GM12878 (cell line): ENCODE measurements around the gene CYP26B1. TPM values are rescaled to one million over a fixed set of nuclear protein-coding genes. Genes with fewer than 3 reads are reported as not detected.

Source experiments
- ATAC-seq: fragments of 200-7000 bp; cut with Tn5 transposase; 3 replicates; pipeline ENCODE4 v1.9.1; 2020; ENCODE audit warnings: mild to moderate bottlenecking, moderate library complexity
- BruUV-seq: library from RNA; stranded (reverse); fragments of 400-500 nt; replicated peaks from 2 replicates; lab custom pipeline; 2021; lab: Mats Ljungman, UMichigan
- CTCF ChIA-PET: fragments of 300-600 bp; sonication (Branson Sonifier 250); formaldehyde crosslinking; extraction: SDS; loops from one replicate; lab custom pipeline; 2021; ENCODE audit warnings: inconsistent platforms; lab: Yijun Ruan, JAX
- POLR2A ChIA-PET: fragments of 350-600 bp; formaldehyde crosslinking; extraction: SDS; loops from one replicate; lab custom pipeline; 2021; ENCODE audit warnings: inconsistent platforms; lab: Charles Lee
- RAD21 ChIA-PET: fragments of 300-600 bp; sonication (Branson Sonifier 250); formaldehyde crosslinking; loops from one replicate; lab custom pipeline; 2023; ENCODE audit warnings: antibody characterized with exemption; ENCODE audit not compliant: unreplicated experiment; lab: Charles Lee
- SMC1A ChIA-PET: fragments of 300-600 bp; sonication (Branson Sonifier 250); formaldehyde crosslinking; loops from one replicate; lab custom pipeline; 2023; ENCODE audit not compliant: unreplicated experiment, uncharacterized antibody; lab: Charles Lee
- DNase-seq: peaks from one replicate; pipeline ENCODE4 v3.0.0-alpha.2; 2011; ENCODE audit warnings: low read depth, low spot score
- FAIRE-seq: peaks from 3 replicates; lab custom pipeline; 2011; peaks lifted over from hg19 to GRCh38; lab: Jason Lieb, UNC
- H2AFZ ChIP-seq: 2 replicates; pipeline ENCODE4 v1.6.0; 2011; ENCODE audit warnings: low read depth, low read length, control low read depth; ENCODE audit not compliant: control insufficient read depth
- H3K27ac ChIP-seq: 2 replicates; pipeline ENCODE4 v1.5.1; 2011; ENCODE audit warnings: control low read depth; ENCODE audit not compliant: control insufficient read depth, insufficient read depth
- H3K27me3 ChIP-seq, 2 experiments: replicated peaks in 1 of 2; 2 replicates each; pipeline versions ENCODE4 v1.6.0 to v1.6.1; 2011; ENCODE audit warnings: low read length in 1 of 2; ENCODE audit not compliant: control insufficient read depth in 2 of 2, insufficient read depth in 2 of 2
- H3K36me3 ChIP-seq, 2 experiments: 2 replicates each; pipeline ENCODE4 v1.5.1; 2011; ENCODE audit warnings: low read length in 1 of 2; ENCODE audit not compliant: control insufficient read depth in 2 of 2, insufficient read depth in 2 of 2
- H3K4me1 ChIP-seq: 2 replicates; pipeline ENCODE4 v1.6.1; 2011; ENCODE audit warnings: mild to moderate bottlenecking, low read length, moderate library complexity, mixed read lengths; ENCODE audit not compliant: control insufficient read depth, insufficient read depth
- H3K4me2 ChIP-seq: 2 replicates; pipeline ENCODE4 v1.6.0; 2011; ENCODE audit warnings: control low read depth; ENCODE audit not compliant: control insufficient read depth, insufficient read depth
- H3K4me3 ChIP-seq: fragments of 200-600 bp; sonication (generic); 2 replicates; pipeline ENCODE4 v1.5.1; 2016
- H3K79me2 ChIP-seq: 2 replicates; pipeline ENCODE4 v1.6.0; 2011; ENCODE audit warnings: low read length; ENCODE audit not compliant: control insufficient read depth, insufficient read depth
- H3K9ac ChIP-seq: 2 replicates; pipeline ENCODE4 v1.8.0; 2011; ENCODE audit warnings: low read length, control low read depth, mixed read lengths; ENCODE audit not compliant: control insufficient read depth, insufficient read depth
- H3K9me3 ChIP-seq: replicated peaks from 3 replicates; pipeline ENCODE4 v1.5.1; 2011; ENCODE audit warnings: mild to moderate bottlenecking, low read length; ENCODE audit not compliant: control insufficient read depth, insufficient read depth
- H4K20me1 ChIP-seq: 2 replicates; pipeline ENCODE4 v1.6.0; 2011; ENCODE audit not compliant: control insufficient read depth, insufficient read depth
- BCL3 ChIP-seq: IDR thresholded peaks from 2 replicates; pipeline ENCODE4 v1.6.1; 2011; ENCODE audit warnings: borderline replicate concordance, low read depth, mild to moderate bottlenecking, moderate library complexity, low read length; ENCODE audit not compliant: insufficient read depth, poor library complexity, severe bottlenecking
- IRF5 ChIP-seq: fragments of 450-650 bp; IDR thresholded peaks from 2 replicates; pipeline ENCODE4 v1.6.1; 2017; ENCODE audit warnings: borderline replicate concordance
- MEF2B ChIP-seq: fragments of 450-650 bp; IDR thresholded peaks from 2 replicates; pipeline ENCODE4 v1.6.1; 2018; ENCODE audit warnings: mild to moderate bottlenecking, moderate library complexity; ENCODE audit not compliant: partially characterized antibody, poor library complexity, severe bottlenecking
- NFYB ChIP-seq: IDR thresholded peaks from 2 replicates; pipeline ENCODE4 v1.6.1; 2011; ENCODE audit warnings: low read depth, mild to moderate bottlenecking, low read length, improper control_type of control experiment, moderate library complexity; ENCODE audit not compliant: insufficient read depth
- NR2C2 ChIP-seq: IDR thresholded peaks from 2 replicates; pipeline ENCODE4 v1.6.1; 2011; ENCODE audit warnings: borderline replicate concordance, low read depth; ENCODE audit not compliant: control insufficient read depth, insufficient read length
- POLR2A ChIP-seq: IDR thresholded peaks from 2 replicates; pipeline ENCODE4 v1.6.1; 2011; ENCODE audit warnings: low read depth, mild to moderate bottlenecking, low read length
- POU2F2 ChIP-seq: IDR thresholded peaks from 3 replicates; pipeline ENCODE4 v1.6.1; 2011; ENCODE audit warnings: low read depth, mild to moderate bottlenecking, low read length, borderline replicate concordance
- SMARCA5 ChIP-seq: fragments of 450-650 bp; IDR thresholded peaks from 2 replicates; pipeline ENCODE4 v1.6.1; 2017; ENCODE audit warnings: mild to moderate bottlenecking
- TAF1 ChIP-seq: IDR thresholded peaks from 2 replicates; pipeline ENCODE4 v1.6.1; 2011; ENCODE audit warnings: mild to moderate bottlenecking, low read depth, low read length, borderline replicate concordance
- TBL1XR1 ChIP-seq: IDR thresholded peaks from 2 replicates; pipeline ENCODE4 v1.6.1; 2012; ENCODE audit warnings: low read depth, low read length, improper control_type of control experiment
- WGBS: methylation state at CpG from one replicate; pipeline ENCODE4 v1.1.6; 2016; ENCODE audit warnings: low lambda C conversion rate; ENCODE audit not compliant: insufficient replicate concordance, insufficient coverage; ENCODE audit errors: missing lambda C conversion rate; 5-methylcytosine and 5-hydroxymethylcytosine counted together
- in situ Hi-C: fragments of 300-500 bp; cut with MboI; formaldehyde crosslinking; loops from 9 replicates; pipeline ENCODE4 v1.14.3; 2018; ENCODE audit warnings: mixed read lengths
- intact Hi-C: fragments of 100-400 bp; cut with micrococcal nuclease; formaldehyde crosslinking; loops from one replicate; pipeline ENCODE4 v1.14.2; 2022; ENCODE audit not compliant: unreplicated experiment
- polyA plus RNA-seq, 11 experiments: library from polyadenylated mRNA; depleted of rRNA in 4 of 11; unstranded in 6 of 11; stranded (reverse) in 5 of 11; fragments of >200 nt; fragmentation: Nextera tagmentation in 4 of 11; fragmentation: Illumina TruSeq in 1 of 11; extraction: Ambion mirVana in 4 of 11; extraction: Trizol in 1 of 11; gene quantifications; 1 replicate in 1 of 11; 2 replicates in 10 of 11; pipeline versions ENCODE4 v1.2.1 to v1.2.3, GENCODE V29; 2011 to 2016; ENCODE audit warnings: inconsistent platforms in 2 of 11, missing spikeins in 2 of 11, low read depth in 1 of 11
- total RNA-seq, 4 experiments: library from RNA; depleted of rRNA in 3 of 4; stranded (reverse); fragments of >200 nt in 3 of 4; fragmentation: Illumina TruSeq in 1 of 4; extraction: Trizol in 1 of 4; gene quantifications; 2 replicates each; pipeline versions ENCODE4 v1.2.1 to v1.2.3, GENCODE V29; 2013 to 2021
- TF ChIP-seq, protein P1 (sequence below): fragments of 450-650 bp; IDR thresholded peaks from 2 replicates; pipeline ENCODE4 v1.6.1; 2016; ENCODE audit warnings: mild to moderate bottlenecking

Gene CYP26B1
- total and polyA plus RNA-seq, 10 of the 15 experiments (the other 5 are each of a cell fraction or from before 2014, with no cell fraction given): not detected

DNA sequence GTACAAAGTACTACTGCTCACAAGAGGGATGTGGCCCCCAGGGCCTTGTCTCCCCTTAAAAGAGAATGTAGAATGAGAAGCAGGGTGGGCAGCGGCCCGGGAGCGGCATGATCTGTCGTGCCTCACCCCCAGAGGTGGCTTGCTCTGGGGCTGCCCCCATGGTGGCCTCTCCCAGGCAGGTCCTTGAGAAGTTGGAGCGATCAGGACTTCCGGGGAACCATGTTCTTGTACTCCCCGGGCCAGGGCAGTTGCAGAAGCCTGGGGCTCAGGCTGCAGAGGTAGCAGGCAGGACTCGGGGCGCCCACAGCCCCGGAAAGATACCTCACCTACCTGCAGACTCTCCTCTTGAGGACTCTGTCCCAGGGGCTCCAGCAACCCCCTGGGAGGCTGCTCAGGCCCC, 62.6 kb downstream of the CYP26B1 start:
- no TSS peak for BruUV-seq
- WGBS: 47% methylated on average over 10 of the region's 10 CpGs
- SMC1A ChIA-PET: no interaction called here
- CTCF ChIA-PET: no interaction called here
- intact Hi-C loops (no loop called here), in situ Hi-C loops (no loop called here)
- DNase-seq (no peak), ATAC-seq (no peak), FAIRE-seq (no peak)
- RAD21 ChIA-PET: no interaction called here
- Histone ChIP-seq H4K20me1 (no peaks in the 10 kb centered on the region), H3K4me1 (no peaks in the 10 kb centered on the region), H3K4me3 (no peak overlapping the region), H3K79me2 (no peaks in the 10 kb centered on the region), H3K27me3 (no peaks in the 10 kb centered on the region), H3K4me2 (no peak overlapping the region), H3K36me3 (no peaks in the 10 kb centered on the region), H3K27ac (no peak overlapping the region), H3K9me3 (no peaks in the 10 kb centered on the region), H3K9ac (no peak overlapping the region), H2AFZ (no peak overlapping the region)
- no peak for TF ChIP-seq MEF2B
- TF ChIP-seq POU2F2: no peak
- no peak for TF ChIP-seq TAF1
- no peak for TF ChIP-seq SMARCA5
- TF ChIP-seq POLR2A: no peak
- TF ChIP-seq NFYB: no peak
- no peak for TF ChIP-seq TBL1XR1
- TF ChIP-seq NR2C2: no peak
- TF ChIP-seq, protein P1, sequence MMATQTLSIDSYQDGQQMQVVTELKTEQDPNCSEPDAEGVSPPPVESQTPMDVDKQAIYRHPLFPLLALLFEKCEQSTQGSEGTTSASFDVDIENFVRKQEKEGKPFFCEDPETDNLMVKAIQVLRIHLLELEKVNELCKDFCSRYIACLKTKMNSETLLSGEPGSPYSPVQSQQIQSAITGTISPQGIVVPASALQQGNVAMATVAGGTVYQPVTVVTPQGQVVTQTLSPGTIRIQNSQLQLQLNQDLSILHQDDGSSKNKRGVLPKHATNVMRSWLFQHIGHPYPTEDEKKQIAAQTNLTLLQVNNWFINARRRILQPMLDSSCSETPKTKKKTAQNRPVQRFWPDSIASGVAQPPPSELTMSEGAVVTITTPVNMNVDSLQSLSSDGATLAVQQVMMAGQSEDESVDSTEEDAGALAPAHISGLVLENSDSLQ: no peak
- no peak for TF ChIP-seq BCL3
- no peak for TF ChIP-seq IRF5
- POLR2A ChIA-PET: interaction anchor here (0.5 kb wide), 1 partner anchor 37 kb away, joined by 5 read pairs; no protein-coding TSS in a partner anchor
